ENCODE measurements around the gene TMEM170B.

Gene TMEM170B

GRCh38 chr6:11537229-11538051 lies at the start of gene TMEM170B:
TMEM170B (plus strand) TSS chr6:11537749; CDS start chr6:11538278, 529 bp downstream.
- DNase-seq (ENCODE audit: low read depth) = peak; percentile 90

- no peak for DNase-seq (ENCODE audit: low read depth)
Measured at GRCh38 chr6:11490996-11491395, 46.6 kb upstream of the TMEM170B start.

GRCh38 chr6:11491596-11492463 lies 45.7 kb upstream of the TMEM170B start:
- no peak for DNase-seq (ENCODE audit: low read depth)

DNA sequence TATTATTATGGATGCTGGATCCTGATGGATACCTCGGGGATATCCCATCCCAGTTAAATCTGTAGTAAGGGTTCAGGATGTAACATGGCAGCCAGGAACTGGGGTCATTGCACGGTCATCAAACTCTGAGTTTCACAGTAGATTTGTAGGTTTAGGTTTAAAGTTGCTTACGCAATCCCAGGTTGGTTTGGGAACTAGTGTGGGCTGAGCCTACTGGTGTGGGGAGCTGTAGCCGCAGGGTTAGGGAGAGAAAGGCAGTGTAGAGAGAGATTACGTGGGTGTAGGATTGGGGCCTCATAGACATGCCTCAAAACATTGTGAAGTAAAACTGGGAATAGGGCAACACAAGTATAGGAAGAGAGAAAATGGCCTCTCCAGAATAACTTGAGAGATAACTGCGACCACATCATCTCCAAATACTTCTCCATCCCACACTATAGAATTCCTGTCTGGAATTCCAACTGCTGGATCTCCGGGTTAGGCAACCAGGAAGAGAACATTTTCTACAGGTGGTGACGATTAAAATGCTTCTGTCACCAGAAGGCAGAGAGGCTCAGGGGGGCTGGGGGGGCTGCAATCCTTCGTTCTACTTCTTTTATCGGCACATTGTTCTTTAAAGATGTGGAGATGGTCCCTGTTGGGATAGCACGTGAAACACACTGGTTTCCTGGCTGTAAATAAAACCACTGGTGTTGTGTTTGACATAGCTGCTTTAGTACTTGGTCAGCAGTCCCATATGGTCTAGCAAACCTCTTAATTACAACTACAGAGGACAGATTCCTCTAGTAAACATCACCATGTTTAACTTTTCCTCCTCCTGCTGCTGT lies 44.9 kb upstream of the TMEM170B start:
- no peak for DNase-seq (ENCODE audit: low read depth)

GRCh38 chr6:11493974-11494373 lies 43.6 kb upstream of the TMEM170B start:
- DNase-seq (ENCODE audit: low read depth) = no peak

DNA sequence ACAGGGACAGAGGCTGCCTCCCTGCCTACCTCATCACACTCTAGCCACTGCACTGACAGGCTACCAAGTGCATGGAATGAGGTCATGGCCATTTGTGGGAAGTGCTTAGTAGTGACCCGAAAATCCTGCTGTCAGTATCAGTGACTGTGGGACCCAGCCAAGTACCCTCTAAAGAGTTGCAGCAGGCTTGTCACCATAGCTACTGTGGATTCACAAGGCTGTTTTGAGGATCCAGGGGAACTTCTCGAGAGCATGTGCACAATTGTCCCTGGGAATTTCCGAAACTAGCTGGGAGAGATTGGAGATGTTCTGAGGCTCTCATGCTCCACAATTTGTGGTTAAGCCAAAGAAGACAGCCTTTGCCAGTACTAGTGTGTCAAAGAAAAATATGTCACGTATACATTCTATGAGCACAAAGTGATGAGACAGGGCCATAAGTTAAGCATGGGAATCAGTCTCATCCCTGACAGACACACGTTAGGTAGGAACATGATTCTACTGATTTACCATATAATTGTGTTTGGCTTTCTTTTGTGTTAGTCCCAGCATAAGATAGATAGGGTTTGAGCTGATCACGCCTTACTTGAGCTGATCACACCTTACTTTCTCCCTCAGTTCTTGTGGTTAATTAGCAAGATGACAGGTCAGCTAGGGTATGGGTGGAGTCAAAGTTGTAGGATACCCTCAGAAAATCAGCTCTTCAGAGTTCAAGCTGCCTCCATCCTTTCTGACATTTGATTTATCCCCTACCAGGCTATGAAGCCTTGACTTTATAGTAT lies 42.6 kb upstream of the TMEM170B start:
- no peak for DNase-seq (ENCODE audit: low read depth)

DNA sequence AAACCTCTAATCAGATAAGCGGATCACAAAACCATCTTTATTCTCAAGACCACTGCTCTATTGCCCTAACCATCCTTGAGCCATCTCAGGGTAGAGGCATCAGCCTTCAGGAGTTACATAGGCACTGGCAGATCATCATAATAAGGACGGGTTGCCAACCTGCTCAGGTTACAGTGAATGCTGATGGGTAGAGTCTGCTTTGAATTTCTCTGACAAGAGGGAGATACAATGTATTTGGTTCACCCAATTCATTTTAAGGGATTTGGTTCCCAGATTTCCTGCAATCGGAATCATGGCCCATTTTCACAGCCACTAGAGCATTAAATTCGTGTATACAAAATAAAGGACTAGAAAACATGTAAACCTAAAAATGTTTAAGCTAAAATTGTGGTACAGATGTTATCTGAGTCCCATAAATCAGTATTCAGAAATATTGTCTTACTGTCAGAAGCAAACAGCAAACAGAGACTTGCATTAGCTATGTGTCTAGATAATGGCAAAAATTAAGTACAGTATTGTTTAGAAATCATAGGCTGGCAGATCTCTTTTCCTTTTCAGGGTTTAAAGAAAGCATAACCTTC lies 41.9 kb upstream of the TMEM170B start:
- DNase-seq (ENCODE audit: low read depth) = no peak

- peak; percentile 50 for DNase-seq (ENCODE audit: low read depth)
Measured at GRCh38 chr6:11496152-11497060, 41.1 kb upstream of the TMEM170B start.

DNA sequence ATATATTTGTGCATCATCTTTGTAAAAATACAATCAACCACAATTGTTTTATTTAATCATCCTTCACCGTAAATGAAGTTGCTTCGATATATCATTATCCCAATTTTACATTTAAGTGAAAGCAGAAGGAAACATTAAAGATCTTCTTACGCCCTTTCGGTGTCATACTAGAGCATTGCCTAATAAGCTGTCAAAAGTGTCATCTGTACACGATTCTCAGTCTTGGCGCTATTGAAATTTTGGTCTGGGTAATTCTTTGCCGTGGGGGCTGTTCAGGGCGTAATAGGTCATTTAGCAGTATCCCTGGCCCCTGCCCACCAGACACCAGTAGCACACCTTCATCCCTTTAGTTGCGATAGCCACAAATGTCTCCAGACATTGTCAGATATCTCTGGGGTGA lies 40.4 kb upstream of the TMEM170B start:
- DNase-seq (ENCODE audit: low read depth) = no peak

DNA sequence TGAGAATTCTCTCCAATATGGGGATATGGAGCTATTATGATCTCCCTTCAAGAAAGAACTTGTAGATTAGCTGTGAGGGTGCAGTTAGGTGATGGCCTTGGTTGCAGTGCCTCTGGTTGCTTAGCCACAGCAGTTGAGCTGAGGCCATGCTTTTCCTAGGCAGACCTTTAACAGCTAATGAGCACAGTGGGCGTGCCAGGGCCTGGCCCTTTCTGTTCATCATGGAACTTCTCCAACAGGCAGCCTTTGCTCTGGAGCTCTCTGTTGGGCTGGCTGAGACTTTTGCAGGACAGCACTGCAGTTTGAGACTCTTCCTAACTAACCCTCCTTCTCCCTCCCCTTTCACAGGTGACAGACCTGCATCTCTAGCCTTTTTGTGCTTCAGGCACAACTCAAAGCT lies 39.7 kb upstream of the TMEM170B start:
- DNase-seq (ENCODE audit: low read depth) = no peak

DNA sequence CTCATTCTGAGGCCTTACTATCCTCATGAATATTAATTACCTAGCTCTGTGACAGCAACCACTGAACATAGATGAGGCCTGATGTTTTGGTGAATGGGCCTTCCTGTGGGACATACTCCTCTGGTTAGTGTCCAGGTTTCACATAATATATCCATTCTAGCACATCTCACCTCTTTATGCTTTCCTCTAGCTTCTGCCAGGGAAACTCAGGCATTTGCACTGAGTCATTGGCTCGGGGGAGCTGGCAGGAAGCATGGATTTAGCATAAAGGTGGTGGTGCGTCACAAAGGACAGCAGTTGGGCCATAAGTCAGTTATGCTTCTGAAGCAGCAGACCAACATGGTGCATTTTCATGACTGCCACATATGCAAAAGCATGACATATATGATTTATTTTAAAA lies 37.5 kb upstream of the TMEM170B start:
- DNase-seq (ENCODE audit: low read depth) = no peak

GRCh38 chr6:11509471-11509870 lies 28.1 kb upstream of the TMEM170B start:
- no peak for DNase-seq (ENCODE audit: low read depth)

DNA sequence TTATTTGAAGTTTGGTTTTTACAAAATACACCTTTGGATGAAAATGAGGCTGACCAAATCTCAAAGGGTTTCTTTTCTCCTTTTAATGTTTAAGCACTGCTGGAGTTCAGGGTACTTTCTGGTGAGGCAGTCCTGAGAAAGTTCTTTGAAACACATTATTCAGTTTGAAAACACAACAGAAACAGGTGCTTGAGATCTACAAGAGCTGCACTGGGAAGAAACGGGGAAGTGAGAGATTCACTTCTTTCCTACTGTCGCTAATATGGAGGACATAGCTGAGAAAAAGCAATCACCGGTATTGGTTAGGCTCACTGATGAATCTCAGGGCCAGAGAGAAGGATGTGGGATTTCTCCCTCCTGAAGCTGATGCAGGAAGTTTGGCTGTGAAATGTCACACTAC lies 22.9 kb upstream of the TMEM170B start:
- no peak for DNase-seq (ENCODE audit: low read depth)

GRCh38 chr6:11515763-11516162 lies 21.8 kb upstream of the TMEM170B start:
- no peak for DNase-seq (ENCODE audit: low read depth)

DNA sequence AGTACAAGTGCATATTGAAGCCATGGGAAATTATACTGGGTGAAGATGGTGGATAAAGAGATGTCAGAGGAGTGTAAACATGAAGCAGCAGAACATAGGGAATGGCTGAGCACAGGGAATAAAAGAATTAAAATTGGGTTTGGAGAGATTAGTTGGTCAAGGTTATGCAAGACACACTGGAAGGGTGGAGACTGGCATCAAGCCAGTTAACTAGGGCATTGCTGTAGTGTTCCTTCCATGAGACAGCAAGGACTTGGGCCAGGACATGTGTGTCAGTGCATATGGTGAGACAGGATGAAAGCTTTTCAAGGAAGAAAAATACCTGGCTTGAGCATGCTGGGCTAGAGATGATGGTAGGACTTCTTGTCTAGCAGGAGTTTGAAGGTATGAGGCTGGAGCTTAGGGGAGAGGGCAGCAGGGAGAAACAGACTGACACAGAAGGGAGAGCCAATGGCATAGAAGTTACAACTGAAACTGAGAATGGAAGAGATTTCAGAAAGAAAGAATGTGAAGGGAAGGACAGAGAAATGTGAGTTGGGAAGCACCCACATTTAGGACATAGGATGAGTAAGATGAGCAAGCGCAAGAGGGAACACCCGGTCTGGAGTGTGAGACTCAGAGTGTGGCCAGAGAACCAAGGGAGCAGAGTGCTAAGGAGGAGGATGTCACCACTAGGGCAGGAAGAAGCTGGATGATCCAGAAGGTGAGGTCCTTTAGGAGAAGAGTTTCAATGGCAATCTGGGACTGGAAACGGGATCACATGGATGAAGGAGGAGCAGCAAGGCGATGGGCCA lies 14.5 kb upstream of the TMEM170B start:
- DNase-seq (ENCODE audit: low read depth) = no peak

DNA sequence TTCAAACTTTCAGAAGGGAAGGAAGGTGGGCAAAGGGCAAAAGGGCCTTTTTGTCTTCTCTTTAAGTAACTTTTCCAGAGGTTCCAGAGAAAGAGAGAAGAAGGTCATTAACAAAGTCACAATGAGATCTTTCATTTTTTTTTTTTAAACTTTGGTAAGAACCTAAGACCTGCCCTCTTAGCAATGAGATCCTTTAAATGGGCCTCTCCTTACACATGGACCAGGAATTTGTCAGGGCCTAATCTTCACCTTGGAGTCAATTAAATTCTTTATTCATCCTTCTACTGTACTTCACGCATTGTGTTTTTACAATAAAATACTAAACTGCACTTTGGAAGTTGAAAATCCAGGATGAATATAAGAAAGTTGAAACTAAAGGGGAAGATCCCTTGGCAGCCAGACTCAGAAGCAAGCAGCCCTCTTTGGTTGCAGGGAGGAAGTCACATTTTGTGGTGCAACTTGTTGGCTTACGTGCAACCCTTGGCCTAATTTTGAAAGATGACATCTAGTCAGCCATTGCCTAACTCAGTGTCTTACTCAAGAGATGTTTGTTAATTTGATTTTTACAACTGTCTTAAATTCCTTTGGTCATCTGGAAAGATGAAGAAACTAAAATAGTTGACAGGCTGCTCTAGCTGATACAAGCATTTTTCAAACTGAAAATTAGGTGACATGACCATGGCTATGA lies 11.9 kb upstream of the TMEM170B start:
- no peak for DNase-seq (ENCODE audit: low read depth)

DNA sequence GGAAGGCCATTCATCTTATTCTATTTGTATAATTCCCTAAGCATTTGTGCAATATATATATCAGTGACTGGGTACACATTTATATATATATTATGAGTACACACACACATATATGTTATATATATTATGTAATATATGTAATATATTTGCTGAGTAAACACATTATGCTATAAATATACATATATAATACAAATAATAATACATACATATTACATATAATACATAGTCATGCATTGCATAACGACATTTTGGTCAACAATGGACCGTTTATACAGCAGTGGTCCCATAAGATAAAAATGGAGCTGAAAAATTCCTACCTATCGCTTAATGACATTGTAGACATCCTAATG lies 11.4 kb upstream of the TMEM170B start:
- DNase-seq (ENCODE audit: low read depth) = no peak

- no peak for DNase-seq (ENCODE audit: low read depth)
Measured at GRCh38 chr6:11527274-11527870, 10.2 kb upstream of the TMEM170B start.
